ENCODE measurements around the gene OR4A47.
"Not testable (repeated sequence)": the region's sequence is repeated elsewhere in the genome, so short reads cannot be mapped to it uniquely, and the experiment has no call there.

OR4A47 gene

DNA sequence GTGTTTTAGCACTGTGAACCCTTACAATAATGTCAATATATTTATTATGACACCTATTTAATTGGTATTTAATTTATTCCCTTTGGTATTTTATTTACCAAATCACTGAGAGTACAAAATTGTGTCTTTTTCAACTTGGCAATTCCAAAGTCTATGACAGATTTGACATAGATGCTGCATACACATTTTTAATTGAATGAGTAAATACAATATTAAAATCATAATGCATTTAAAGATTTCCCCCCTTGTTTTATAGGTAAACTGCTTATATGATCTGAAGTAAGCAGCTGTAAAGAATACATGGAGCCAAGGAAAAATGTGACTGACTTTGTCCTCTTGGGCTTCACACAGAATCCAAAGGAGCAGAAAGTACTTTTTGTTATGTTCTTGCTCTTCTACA is at the start of gene OR4A47:
OR4A47 (plus strand) TSS at position 301 of the 400 bp plus-strand sequence; CDS start at position 301, 0 bp downstream.
- DNase-seq (ENCODE audit: extremely low read depth in 1 of 2, low read depth in 1 of 2): not testable (repeated sequence)

GRCh38 chr11:48455909-48456308 is 32.7 kb upstream of the OR4A47 start:
- not testable (repeated sequence) for DNase-seq (ENCODE audit: extremely low read depth in 1 of 2, low read depth in 1 of 2)

DNA sequence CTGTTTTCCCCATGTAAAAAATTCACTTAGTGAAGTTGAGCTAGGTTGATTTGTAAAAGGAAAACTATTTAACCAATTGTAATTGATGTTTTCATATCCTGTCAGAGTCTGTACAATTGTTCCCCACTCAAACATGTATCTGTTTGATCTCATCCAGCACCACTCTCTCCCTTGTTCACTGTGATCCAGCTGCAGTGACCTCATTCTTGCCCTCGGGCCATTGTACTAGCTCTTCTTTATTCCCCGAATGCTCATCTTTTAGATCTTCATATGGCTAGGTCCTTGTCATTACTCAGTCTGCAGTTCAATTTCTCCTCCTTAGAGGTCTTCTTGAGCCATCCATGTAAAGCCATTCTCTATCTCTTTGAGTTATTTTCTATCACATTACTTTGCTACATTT is 14.6 kb upstream of the OR4A47 start:
- not testable (repeated sequence) for DNase-seq (ENCODE audit: extremely low read depth in 1 of 2, low read depth in 1 of 2)

DNA sequence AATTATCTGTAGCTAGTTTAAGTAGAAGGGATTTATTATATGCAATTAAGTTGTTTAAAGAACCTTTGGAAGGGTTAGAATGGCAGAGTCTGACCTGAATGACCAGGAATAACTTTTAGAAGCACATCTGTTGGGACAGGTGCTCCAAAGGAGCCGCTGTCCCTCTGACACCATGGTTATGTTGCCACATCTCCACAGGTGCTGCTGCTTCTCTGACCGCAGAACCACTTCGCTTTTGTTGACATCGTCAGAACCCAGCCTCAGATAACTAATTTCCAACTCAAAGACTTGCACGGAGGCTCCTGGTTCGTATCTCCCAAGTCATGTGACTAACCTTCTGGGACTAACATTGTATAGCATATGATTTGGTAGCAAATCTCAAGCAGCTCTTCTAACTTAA is 13.9 kb upstream of the OR4A47 start:
- not testable (repeated sequence) for DNase-seq (ENCODE audit: extremely low read depth in 1 of 2, low read depth in 1 of 2)

DNA sequence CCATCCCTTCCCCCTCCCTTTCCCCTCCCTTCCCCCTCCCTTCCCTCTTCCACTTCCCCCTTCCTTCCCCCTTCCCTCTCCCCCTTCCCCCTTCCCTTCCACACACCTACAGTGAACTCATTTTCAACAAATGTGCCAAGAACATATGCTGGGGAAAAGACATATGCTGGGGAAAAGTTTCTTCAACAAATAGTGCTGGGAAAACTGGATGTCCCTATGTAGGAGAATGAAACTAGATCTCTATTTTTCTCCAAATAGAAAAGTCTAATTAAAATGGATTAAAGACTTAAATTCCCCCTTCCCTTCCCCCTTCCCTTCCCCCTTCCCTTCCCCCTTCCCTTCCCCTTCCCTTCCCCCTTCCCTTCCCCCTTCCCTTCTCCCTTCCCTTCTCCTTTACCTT is 17.6 kb downstream of the OR4A47 start:
- DNase-seq (ENCODE audit: extremely low read depth in 1 of 2, low read depth in 1 of 2): not testable (repeated sequence)

- no peak for DNase-seq (ENCODE audit: extremely low read depth in 1 of 2, low read depth in 1 of 2)
Measured at GRCh38 chr11:48538991-48539390, 50.4 kb downstream of the OR4A47 start.
